ENCODE data around the gene PHPT1.

PHPT1 gene

DNA sequence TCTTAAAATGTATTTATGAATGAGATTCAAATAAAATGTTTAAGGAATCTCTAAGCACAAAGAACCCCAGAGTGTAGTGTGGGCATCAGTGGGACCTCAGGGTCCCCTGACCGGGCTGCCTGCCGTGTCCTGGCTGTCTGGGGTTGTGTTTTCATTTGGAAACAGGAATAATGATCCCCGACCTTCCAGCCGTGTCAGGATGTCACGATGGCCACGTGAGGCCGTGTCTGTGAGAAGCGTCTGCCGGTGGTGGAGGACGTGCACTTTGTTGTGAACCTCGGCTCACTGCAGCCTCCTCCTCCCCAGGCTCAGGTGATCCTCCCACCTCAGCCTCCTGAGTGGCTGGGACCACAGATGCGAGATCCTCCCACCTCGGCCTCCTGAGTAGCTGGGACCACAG, 41.5 kb downstream of the PHPT1 start:
- no peak for DNase-seq

DNA sequence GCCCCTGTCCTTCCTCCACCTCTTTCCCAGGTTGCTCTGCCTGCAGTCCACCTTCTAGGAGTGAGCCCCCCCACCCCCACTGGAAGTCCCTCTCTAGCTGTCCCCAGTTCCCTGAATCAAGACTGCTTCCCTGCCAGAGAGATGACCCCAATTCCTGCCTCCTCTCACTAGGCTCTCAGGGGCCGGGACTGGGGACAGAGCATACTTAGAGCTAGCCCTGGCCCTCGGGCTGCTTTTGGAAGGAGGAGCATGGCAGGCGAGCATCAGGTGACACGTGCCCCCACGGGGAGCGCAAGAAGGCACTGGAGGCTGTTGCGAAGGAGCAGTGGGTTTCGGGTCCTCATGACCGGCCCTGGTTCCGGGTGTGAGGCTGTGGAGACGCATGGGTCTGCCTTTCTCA, 46.8 kb downstream of the PHPT1 start:
- no peak for DNase-seq

DNA sequence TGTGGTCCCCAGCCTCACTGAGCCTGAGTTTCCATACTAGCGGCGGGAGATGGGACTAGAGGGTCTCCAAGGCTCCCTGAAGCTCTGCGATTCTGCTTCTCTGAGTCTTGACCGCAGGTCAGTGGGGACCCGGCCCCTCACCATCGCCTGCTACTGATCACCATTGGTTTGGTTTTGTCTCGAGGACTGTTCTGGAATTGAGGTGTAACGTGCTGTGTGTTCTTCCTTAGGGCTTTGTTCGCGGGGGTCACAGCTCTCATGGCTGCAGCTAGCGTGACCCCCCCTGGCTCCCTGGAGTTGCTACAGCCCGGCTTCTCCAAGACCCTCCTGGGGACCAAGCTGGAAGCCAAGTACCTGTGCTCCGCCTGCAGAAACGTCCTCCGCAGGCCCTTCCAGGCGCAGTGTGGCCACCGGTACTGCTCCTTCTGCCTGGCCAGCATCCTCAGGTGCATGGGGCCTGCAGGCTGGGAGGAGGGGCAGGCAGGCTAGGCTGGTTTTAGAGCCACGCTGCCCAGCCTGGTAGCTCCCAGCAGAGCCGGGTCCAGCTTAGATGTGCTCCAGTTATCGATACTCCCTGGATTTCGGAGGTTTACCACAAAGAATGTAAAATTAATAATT, 49.4 kb downstream of the PHPT1 start:
- DNase-seq = no peak

DNA sequence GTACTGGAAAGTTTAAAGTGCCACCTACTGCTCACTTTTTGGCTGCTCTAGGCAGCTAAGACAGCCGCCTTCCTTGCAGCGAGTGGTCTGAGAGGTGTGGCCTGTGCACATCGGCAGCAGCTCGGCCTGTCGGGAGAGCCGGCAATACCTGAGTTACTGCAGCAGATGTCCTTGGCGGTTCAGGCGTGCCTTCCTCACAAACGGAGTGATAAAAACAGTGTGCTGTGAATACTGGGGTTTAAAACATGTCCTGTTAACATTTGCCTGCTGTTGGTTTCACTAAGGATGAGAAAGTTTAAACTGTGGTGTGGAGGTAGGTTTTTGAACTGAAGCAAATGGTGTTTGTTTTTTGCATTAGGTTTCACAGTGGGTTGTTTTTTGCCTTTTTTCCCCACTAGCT, 50.0 kb downstream of the PHPT1 start:
- no peak for DNase-seq

DNA sequence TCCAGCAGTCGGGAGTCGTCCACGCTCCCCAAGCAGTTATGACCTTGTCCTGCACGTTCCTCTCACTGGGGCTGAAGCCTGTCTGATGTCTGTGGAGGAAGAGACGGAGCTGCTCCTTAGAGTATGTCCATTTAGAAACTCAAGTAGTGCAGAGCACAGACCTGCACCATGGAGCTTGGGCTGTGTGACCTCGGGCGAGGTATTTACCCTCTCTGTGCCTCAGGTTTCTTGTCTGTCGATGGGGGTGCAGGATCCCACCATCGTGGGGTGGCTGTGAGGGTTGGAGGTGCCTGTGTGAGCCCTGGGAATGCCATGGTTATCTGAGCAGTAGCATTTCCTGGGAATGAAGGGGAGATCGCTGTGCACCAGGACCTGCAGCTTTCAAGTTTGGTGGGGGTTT, 51.3 kb downstream of the PHPT1 start:
- DNase-seq = no peak
